Endothelial cell of umbilical vein (primary cell): ENCODE measurements around the gene FRG2B. TPM values are rescaled to one million over a fixed set of nuclear protein-coding genes. Genes with fewer than 3 reads are reported as not detected.
"Not testable (repeated sequence)": the region's sequence is repeated elsewhere in the genome, so short reads cannot be mapped to it uniquely, and the experiment has no call there.

Experiments used
- BruUV-seq: library from RNA; stranded (reverse); fragments of 400-500 nt; replicated peaks from 2 replicates; lab custom pipeline; 2021; lab: Mats Ljungman, UMichigan
- CTCF ChIA-PET: fragments of 300-600, 350-600 bp; sonication (Branson Sonifier 250); formaldehyde crosslinking; loops from one replicate; lab custom pipeline; 2021; ENCODE audit warnings: antibody characterized with exemption, inconsistent platforms; lab: Charles Lee
- POLR2A ChIA-PET: fragments of 300-600, 350-600 bp; sonication (Branson Sonifier 250); formaldehyde crosslinking; loops from one replicate; lab custom pipeline; 2021; ENCODE audit warnings: antibody characterized with exemption, inconsistent platforms; lab: Charles Lee
- DNase-seq: peaks from one replicate; pipeline ENCODE4 v3.0.0-alpha.2; 2011; ENCODE audit warnings: low read depth, low spot score
- FAIRE-seq: peaks from 2 replicates; lab custom pipeline; 2011; peaks lifted over from hg19 to GRCh38; lab: Jason Lieb, UNC
- H2AFZ ChIP-seq: 2 replicates; pipeline ENCODE4 v1.6.0; 2012; ENCODE audit warnings: low read depth, low read length, control low read depth, inconsistent platforms
- H3K27ac ChIP-seq: 2 replicates; pipeline ENCODE4 v1.5.1; 2011; ENCODE audit warnings: low read depth, mild to moderate bottlenecking, control low read depth, low read length, moderate library complexity; ENCODE audit not compliant: insufficient read depth
- H3K27me3 ChIP-seq, 2 experiments: 2 replicates each; pipeline versions ENCODE4 v1.6.0 to v1.6.1; 2011; ENCODE audit warnings: low read length in 2 of 2, mixed read lengths in 1 of 2; ENCODE audit not compliant: control insufficient read depth in 2 of 2, insufficient read depth in 2 of 2
- H3K36me3 ChIP-seq, 2 experiments: 2 replicates in 1 of 2; 3 replicates in 1 of 2; pipeline ENCODE4 v1.5.1; 2011; ENCODE audit warnings: low read length in 2 of 2, mild to moderate bottlenecking in 1 of 2, moderate library complexity in 1 of 2; ENCODE audit not compliant: control insufficient read depth in 2 of 2, insufficient read depth in 2 of 2; ENCODE audit errors: extremely low read depth in 1 of 2
- H3K4me1 ChIP-seq: 3 replicates; pipeline ENCODE4 v1.5.1; 2011; ENCODE audit warnings: mild to moderate bottlenecking, low read length; ENCODE audit not compliant: control insufficient read depth, insufficient read depth; ENCODE audit errors: extremely low read depth
- H3K4me2 ChIP-seq: 2 replicates; pipeline ENCODE4 v1.6.1; 2011; ENCODE audit warnings: low read length, control low read depth, mixed read lengths; ENCODE audit not compliant: insufficient read depth
- H3K4me3 ChIP-seq, 3 experiments: fragments of 200-600 bp in 1 of 3; sonication (generic), shearing (Covaris generic) in 1 of 3; replicated peaks in 1 of 3; 2 replicates each; pipeline ENCODE4 v1.5.1; 2011 to 2016; ENCODE audit warnings: control low read depth in 3 of 3, low read length in 3 of 3, mild to moderate bottlenecking in 2 of 3, inconsistent platforms in 1 of 3, low read depth in 1 of 3, moderate library complexity in 1 of 3; ENCODE audit not compliant: insufficient read depth in 1 of 3
- H3K79me2 ChIP-seq: 2 replicates; pipeline ENCODE4 v1.6.0; 2012; ENCODE audit warnings: low read length, inconsistent platforms; ENCODE audit not compliant: control insufficient read depth, insufficient read depth
- H3K9ac ChIP-seq: replicated peaks from 2 replicates; pipeline ENCODE3; 2011; ENCODE audit warnings: low read length, control low read depth; ENCODE audit not compliant: insufficient read depth; ENCODE audit errors: extremely low read depth
- H3K9me1 ChIP-seq: replicated peaks from 3 replicates; pipeline ENCODE4 v1.6.0; 2011; ENCODE audit warnings: mild to moderate bottlenecking, low read length; ENCODE audit not compliant: control insufficient read depth, insufficient read depth; ENCODE audit errors: extremely low read depth
- H3K9me3 ChIP-seq: replicated peaks from 2 replicates; pipeline ENCODE4 v1.5.1; 2012; ENCODE audit warnings: low read length, inconsistent platforms; ENCODE audit not compliant: control insufficient read depth, insufficient read depth
- H4K20me1 ChIP-seq: replicated peaks from 2 replicates; pipeline ENCODE3; 2011; ENCODE audit warnings: mild to moderate bottlenecking, low read length; ENCODE audit not compliant: control insufficient read depth, insufficient read depth; ENCODE audit errors: extremely low read depth
- POLR2A ChIP-seq: IDR thresholded peaks from 2 replicates; pipeline ENCODE4 v1.6.1; 2012; ENCODE audit warnings: low read depth, mild to moderate bottlenecking, control low read depth, low read length
- dilution Hi-C: fragments of 300-500 bp; cut with MboI; formaldehyde crosslinking; loops from one replicate; pipeline ENCODE4 v1.15.0; 2019; ENCODE audit warnings: low sequenced_read_pairs; ENCODE audit not compliant: extremely low pct_ligation_motif_present
- intact Hi-C: fragments of 100-400 bp; cut with micrococcal nuclease; formaldehyde crosslinking; loops from one replicate; pipeline ENCODE4 v1.10.0; 2022
- polyA plus RNA-seq, 4 experiments: library from polyadenylated mRNA; depleted of rRNA in 3 of 4; stranded (reverse) in 3 of 4; unstranded in 1 of 4; fragments of >200 nt; gene quantifications; 2 replicates each; pipeline versions ENCODE4 v1.2.1 to v1.2.3, GENCODE V29; 2011 to 2012; ENCODE audit warnings: missing spikeins in 1 of 4
- total RNA-seq: library from RNA; stranded (reverse); gene quantifications from 2 replicates; pipeline ENCODE4 v1.2.3, GENCODE V29; 2021
- TF ChIP-seq, protein P1 (sequence below): IDR thresholded peaks from 2 replicates; pipeline ENCODE4 v1.6.1; 2011; ENCODE audit not compliant: insufficient read depth, insufficient read length
- TF ChIP-seq, protein P2 (sequence below), 2 donors: IDR thresholded peaks; 1 replicate in 1 of 2; 2 replicates in 1 of 2; pipeline ENCODE4 v1.5.1; 2011; ENCODE audit warnings: low read length in 2 of 2, mild to moderate bottlenecking in 2 of 2, moderate library complexity in 2 of 2, control low read depth in 1 of 2, inconsistent platforms in 1 of 2, low read depth in 1 of 2; ENCODE audit not compliant: insufficient read depth in 1 of 2; ENCODE audit errors: extremely low read depth in 1 of 2

The FRG2B gene
- total and polyA plus RNA-seq, 2 donors (not counting 3 experiments of a cell fraction or from before 2014, with no cell fraction given) = not detected

DNA sequence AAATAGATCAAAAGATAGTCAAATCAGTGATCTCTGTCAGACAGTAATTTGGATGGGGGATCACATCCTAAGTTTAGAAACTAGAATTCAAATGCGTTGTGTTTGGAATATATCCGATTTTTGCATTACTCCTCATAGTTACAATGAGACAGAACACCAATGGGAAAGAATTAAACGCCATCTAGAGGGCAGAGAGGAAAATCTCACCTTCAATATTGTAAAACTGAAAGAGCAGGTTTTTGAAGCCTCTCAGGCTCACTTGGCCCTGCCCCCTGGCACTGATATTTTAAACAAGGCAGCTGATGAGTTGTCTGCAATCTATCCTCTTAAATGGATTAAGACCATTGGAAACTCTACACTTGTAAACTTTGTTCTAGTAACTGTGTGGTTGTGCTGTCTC is 17.7 kb downstream of the FRG2B start:
- H3K27ac ChIP-seq = no peak overlapping the region
- no peak overlapping the region for H3K4me2 ChIP-seq
- no peaks in the 10 kb centered on the region for H3K27me3 ChIP-seq
- no peaks in the 10 kb centered on the region for H3K36me3 ChIP-seq
- H3K9me3 ChIP-seq = no peaks in the 10 kb centered on the region
- dilution Hi-C loops (no loop called here), intact Hi-C loops (no loop called here)
- ChIA-PET CTCF (interaction anchor here (2.1 kb wide), 1 partner anchor 279 kb away, joined by 7 read pairs; no protein-coding TSS in a partner anchor), POLR2A (no interaction called here)
- H4K20me1 ChIP-seq = no peaks in the 10 kb centered on the region
- H2AFZ ChIP-seq = no peak overlapping the region
- H3K4me3 ChIP-seq = no peak overlapping the region
- no peak for TF ChIP-seq POLR2A
- TF ChIP-seq, protein P1, sequence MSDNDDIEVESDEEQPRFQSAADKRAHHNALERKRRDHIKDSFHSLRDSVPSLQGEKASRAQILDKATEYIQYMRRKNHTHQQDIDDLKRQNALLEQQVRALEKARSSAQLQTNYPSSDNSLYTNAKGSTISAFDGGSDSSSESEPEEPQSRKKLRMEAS = no peak
- TF ChIP-seq, protein P2, sequence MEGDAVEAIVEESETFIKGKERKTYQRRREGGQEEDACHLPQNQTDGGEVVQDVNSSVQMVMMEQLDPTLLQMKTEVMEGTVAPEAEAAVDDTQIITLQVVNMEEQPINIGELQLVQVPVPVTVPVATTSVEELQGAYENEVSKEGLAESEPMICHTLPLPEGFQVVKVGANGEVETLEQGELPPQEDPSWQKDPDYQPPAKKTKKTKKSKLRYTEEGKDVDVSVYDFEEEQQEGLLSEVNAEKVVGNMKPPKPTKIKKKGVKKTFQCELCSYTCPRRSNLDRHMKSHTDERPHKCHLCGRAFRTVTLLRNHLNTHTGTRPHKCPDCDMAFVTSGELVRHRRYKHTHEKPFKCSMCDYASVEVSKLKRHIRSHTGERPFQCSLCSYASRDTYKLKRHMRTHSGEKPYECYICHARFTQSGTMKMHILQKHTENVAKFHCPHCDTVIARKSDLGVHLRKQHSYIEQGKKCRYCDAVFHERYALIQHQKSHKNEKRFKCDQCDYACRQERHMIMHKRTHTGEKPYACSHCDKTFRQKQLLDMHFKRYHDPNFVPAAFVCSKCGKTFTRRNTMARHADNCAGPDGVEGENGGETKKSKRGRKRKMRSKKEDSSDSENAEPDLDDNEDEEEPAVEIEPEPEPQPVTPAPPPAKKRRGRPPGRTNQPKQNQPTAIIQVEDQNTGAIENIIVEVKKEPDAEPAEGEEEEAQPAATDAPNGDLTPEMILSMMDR (IDR thresholded peaks at IDR 0.05; ENCODE audit: extremely low read depth in 1 of 2, insufficient read depth in 1 of 2, low read depth in 1 of 2, low read length in 2 of 2) = peak in 1 of 2 donors; percentile 13
- no peak overlapping the region for H3K9ac ChIP-seq
- H3K4me1 ChIP-seq = no peaks in the 10 kb centered on the region
- peak; percentile 6 for DNase-seq
- BruUV-seq = no TSS peak
- no peaks in the 10 kb centered on the region for H3K9me1 ChIP-seq
- H3K79me2 ChIP-seq = no peaks in the 10 kb centered on the region
- peak; percentile 31 for FAIRE-seq

DNA sequence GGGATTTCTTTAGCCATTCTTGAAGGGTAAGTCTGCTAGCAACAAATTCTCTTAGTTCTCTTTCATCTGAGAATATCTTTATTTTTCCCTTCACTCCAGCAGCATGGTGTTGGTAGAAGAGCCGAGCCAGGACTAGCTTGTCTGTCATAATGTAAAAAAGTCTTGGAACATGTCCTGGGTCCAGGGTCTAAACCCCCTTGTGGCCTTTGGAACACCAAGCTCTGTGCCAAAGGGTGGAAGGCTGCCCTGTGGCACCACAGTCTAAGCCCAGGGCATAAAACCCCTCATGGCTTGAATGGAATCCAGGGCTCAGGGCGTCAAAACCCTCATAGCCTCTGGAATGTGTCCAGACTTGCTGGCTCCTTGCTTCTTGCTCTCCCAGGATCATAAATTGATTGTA is 23.2 kb downstream of the FRG2B start:
- H3K27me3 ChIP-seq, H3K4me1 ChIP-seq, CTCF ChIA-PET, H3K36me3 ChIP-seq, H4K20me1 ChIP-seq, H2AFZ ChIP-seq, H3K9ac ChIP-seq, intact Hi-C loops, H3K79me2 ChIP-seq, H3K4me3 ChIP-seq, H3K4me2 ChIP-seq, dilution Hi-C loops, BruUV-seq, DNase-seq, H3K9me3 ChIP-seq, H3K27ac ChIP-seq, POLR2A ChIA-PET, FAIRE-seq, H3K9me1 ChIP-seq: not testable (repeated sequence)
